ENCODE measurements around the gene SAMD13. TPM values are rescaled to one million over a fixed set of nuclear protein-coding genes. Genes with fewer than 3 reads are reported as not detected.

The SAMD13 gene
- total and polyA plus RNA-seq, 9 donors = 6.5 to 9.1 (median 8.1) TPM

Other genes with a start within 250 kb of the SAMD13 start
- gene PRKACB, start 157.4 kb upstream of the SAMD13 start, total RNA-seq = 17.9 TPM
- 10 to 100 TPM; 17.5 to 30.1 (median 22.3) TPM for gene PRKACB, start 157.4 kb upstream of the SAMD13 start, polyA plus RNA-seq (ENCODE audit: insufficient read depth in 1 of 8, insufficient read length in 8 of 8, low replicate concordance in 1 of 8)
- gene DNASE2B, start 96.8 kb downstream of the SAMD13 start, total RNA-seq = 0.09 TPM
- gene DNASE2B, start 96.8 kb downstream of the SAMD13 start, polyA plus RNA-seq (ENCODE audit: insufficient read depth in 1 of 8, insufficient read length in 8 of 8, low replicate concordance in 1 of 8) = under 1 TPM in 4 of 8 donors, not detected in 4; 0.12 to 0.18 (median 0.15) TPM
- gene RPF1, start 177.6 kb downstream of the SAMD13 start, total RNA-seq = 34.7 TPM
- 10 to 100 TPM; 28.0 to 34.8 (median 31.2) TPM for gene RPF1, start 177.6 kb downstream of the SAMD13 start, polyA plus RNA-seq (ENCODE audit: insufficient read depth in 1 of 8, insufficient read length in 8 of 8, low replicate concordance in 1 of 8)
- 1.8 TPM for gene SPATA1, start 204.7 kb downstream of the SAMD13 start, total RNA-seq
- 1 to 10 TPM in 6 of 8 donors, under 1 TPM in 2; 0.49 to 3.0 (median 1.6) TPM for gene SPATA1, start 204.7 kb downstream of the SAMD13 start, polyA plus RNA-seq (ENCODE audit: insufficient read depth in 1 of 8, insufficient read length in 8 of 8, low replicate concordance in 1 of 8)
- gene GNG5, start 204.9 kb downstream of the SAMD13 start, total RNA-seq = 47.3 TPM
- 100 to 1,000 TPM; 158 to 194 (median 180) TPM for gene GNG5, start 204.9 kb downstream of the SAMD13 start, polyA plus RNA-seq (ENCODE audit: insufficient read depth in 1 of 8, insufficient read length in 8 of 8, low replicate concordance in 1 of 8)